ENCODE measurements around the gene MAST4.
A peak's percentile ranks its signal among the peaks of the same experiment; 100 is the strongest.
"Not testable (repeated sequence)": the region's sequence is repeated elsewhere in the genome, so short reads cannot be mapped to it uniquely, and the experiment has no call there.

Gene MAST4

DNA sequence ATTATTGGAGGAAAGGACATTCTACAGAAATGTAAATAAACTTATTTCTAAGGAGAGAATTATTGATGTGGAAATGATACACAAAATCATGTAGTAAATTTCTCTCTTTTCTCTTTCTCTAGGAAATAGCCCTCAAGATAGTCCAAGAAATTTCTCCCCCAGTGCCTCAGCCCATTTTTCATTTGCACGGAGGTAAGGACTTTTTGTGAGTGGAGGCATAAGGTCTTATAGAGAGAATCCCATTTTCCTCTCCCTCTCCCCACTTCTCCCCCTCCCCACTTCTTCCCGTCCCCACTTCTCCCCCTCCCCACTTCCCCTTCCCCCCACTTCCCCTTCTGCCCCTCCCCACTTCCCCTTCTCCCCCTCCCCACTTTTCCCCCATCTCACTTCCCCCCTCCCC is 493.8 kb downstream of the MAST4 start:
- DNase-seq (ENCODE audit: low spot score), result no peak

- DNase-seq (ENCODE audit: low spot score), result no peak
Measured at GRCh38 chr5:67090593-67090992, 494.4 kb downstream of the MAST4 start.

DNA sequence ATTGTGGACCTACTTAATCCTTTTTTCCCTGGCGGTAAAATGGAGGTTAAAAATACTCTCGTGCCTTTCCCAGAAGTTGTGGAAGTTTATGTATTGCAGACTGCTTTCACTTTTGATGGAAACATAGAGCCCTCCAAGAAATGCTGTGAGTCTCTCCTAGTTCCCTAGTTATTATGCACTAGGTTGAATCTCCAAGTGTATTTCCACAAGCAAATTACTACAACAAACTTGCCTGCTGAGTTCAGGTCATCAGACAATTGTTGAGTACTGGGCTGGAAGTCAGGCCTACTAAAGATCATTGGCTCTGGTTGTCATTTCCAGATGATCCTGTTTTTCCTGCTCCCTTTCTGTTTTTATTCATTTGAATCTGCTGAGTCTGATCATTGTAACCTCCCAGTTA is 496.3 kb downstream of the MAST4 start:
- no peak for DNase-seq (ENCODE audit: low spot score)

GRCh38 chr5:67093279-67093678 is 497.1 kb downstream of the MAST4 start:
- DNase-seq (ENCODE audit: low spot score), result no peak

DNA sequence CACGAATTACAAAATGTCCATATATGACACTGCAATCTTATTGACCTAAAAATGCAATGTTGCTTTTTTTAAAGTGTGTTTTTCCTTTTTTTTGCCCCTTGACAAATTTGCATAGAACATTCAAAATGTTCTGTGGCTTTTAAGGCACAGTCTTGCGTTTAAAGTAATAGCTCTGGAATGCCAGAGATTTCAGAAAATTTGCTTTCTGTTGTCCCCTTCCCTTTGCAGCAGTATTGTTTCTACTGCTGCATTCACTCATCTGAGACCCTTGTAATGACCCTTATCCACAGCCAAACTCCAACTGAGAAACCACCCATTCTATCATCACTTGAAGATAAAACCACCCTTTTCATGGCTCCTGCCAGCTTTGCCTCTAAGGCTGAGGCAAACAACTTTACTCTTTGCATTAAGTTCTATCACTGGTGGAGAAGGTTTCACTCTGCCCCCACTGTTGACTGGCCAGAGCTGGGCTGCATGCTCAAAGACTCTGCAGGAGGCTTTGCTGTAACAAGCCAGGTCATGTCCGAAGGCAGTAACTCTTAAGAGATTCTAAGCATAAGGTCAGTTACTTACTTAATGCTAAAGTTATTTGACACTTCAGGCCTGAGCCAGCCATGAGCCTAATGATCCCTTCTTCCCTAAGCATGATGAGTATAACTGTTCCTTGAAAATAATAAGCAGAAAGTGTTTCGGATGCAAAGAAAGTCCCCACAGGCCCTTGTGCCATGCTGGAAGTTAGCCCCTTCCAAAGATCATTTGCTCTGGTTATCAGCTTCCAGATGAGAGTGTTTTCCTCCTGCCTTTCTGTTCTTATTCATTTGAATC is 498.5 kb downstream of the MAST4 start:
- no peak for DNase-seq (ENCODE audit: low spot score)

DNA sequence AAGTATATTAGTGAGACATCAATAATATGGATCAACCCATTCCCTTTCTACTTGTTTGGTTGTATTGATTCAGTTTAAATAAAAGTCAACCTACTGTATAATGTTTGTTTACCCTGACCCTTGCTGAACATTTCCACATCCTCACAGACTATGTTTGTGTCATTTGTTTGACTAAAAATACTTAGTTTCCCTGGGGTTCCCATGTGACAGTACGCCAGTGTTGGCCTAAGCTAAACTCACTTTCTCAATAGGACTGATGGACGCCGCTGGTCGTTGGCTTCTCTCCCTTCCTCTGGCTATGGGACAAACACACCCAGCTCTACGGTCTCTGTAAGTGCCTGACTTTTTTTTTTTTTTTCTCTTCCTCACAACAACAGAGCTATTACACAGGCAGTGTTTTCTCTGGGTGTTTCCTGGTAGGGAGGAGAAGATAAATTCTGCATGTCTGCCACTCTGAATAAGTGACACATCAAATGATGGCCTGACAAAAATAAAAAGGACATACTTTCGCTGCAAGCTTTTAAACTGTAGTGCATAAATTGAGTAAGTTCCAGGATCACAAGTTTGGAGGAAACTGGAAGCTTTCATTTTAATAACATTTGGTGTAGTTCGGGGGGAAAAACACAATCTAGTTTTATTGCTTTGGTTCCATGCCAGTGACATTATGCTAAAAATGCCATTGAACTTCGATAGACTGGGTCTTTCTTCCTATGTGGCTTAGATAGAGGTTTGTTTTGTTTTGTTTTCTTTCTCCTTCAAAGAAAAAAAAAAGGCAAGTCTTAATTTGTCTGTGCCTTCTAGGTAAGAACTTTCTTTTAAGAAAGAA is 499.4 kb downstream of the MAST4 start:
- DNase-seq (ENCODE audit: low spot score), result peak; percentile 15

GRCh38 chr5:67098656-67099055 is 502.5 kb downstream of the MAST4 start:
- DNase-seq (ENCODE audit: low spot score), result no peak

GRCh38 chr5:67100301-67100700 is 504.1 kb downstream of the MAST4 start:
- no peak for DNase-seq (ENCODE audit: low spot score)

- DNase-seq (ENCODE audit: low spot score), result no peak
Measured at GRCh38 chr5:67102708-67103107, 506.5 kb downstream of the MAST4 start.

GRCh38 chr5:67104859-67105258 is 508.7 kb downstream of the MAST4 start:
- DNase-seq (ENCODE audit: low spot score), result no peak

- DNase-seq (ENCODE audit: low spot score), result no peak
Measured at GRCh38 chr5:67105270-67105669, 509.1 kb downstream of the MAST4 start.

DNA sequence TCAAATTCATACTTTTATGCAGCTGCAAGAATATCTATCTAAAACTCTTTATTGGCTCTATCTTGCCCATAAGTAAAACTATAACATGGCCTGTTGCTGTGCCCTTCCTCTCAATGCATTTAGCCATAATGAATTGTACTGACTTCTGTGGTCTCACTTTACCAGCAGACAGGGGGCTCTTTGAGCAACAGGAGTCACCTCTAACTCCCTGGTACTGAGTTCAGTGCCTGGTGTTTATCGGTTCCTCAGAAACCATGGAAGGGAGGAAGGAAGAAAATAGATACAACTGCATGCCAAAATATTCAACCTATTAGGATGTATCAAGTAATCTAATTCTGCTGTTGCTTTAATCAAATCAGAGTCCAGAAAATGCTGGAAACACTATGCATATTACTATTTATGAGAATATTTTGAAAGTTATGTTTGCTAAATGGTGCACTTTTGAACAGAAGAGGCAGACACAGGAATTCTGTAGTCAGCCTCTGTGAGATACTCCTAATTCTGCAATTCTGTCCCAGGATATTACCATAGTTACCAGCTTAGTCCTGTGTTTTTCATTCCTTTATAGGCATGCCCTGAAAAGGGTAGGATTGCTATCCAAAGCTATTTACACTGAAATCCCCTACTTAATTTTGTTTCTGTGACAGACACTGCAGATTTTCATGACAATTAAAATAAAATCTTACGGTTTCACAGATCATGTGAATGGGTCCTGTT is 510.6 kb downstream of the MAST4 start:
- DNase-seq (ENCODE audit: low spot score), result no peak

DNA sequence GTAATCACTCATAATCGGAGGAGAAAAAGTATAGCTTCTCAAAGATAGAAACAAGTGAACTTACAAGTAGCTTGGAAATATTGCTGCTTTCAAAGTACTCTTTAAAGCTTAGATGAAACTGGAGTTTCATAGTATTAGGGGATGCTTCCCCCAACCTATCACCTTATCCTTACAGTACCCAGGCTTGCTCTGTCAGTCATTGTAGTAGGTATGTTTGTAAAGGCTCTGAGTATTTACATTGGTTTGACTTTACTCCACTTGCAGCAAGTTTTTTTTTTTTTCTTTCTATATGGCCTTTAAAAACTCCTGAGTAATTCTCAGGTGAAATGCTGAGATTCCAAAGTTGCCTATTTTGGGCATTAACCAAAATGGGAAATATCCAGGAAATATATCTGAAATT is 515.6 kb downstream of the MAST4 start:
- no peak for DNase-seq (ENCODE audit: low spot score)

DNA sequence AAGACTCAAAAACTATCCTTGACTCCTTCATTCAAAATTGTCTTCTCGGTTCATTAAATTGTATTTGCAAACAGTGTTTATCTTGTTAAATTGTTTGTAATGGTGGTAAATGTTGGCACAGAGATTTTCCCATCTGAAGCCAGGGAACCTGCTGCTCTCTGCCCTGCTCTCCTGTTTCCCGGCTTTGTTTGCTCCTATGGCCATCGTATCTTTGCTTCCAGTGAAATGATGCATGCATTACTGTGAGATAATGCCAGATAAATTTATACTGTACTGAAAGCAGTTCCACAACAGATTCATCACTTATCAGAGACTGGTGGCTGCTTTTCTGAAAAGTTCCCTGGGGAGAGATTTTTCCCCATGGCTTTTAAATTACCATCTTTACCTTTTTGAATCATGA is 519.1 kb downstream of the MAST4 start:
- no peak for DNase-seq (ENCODE audit: low spot score)

DNA sequence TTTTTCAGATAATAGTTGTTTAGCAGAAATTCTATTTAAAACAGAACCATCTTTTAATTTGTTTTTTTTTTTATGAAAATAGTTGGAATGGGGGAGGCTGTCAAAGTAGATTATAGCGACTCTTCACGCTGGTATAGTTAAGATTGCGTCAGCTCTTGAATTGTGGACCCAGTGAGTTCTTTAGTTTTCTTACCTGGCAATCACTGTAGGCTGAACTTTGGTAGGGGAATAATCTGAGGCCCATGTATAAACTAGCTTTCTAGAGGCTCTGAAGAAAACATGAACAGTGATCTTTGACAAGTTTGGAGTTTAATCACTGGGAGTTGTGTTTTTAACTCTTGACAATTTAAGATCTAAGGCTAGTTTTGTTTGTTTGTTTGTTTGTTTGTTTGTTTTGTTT is 519.6 kb downstream of the MAST4 start:
- no peak for DNase-seq (ENCODE audit: low spot score)

- no peak for DNase-seq (ENCODE audit: low spot score)
Measured at GRCh38 chr5:67118050-67118620, 521.9 kb downstream of the MAST4 start.

- DNase-seq (ENCODE audit: low spot score), result no peak
Measured at GRCh38 chr5:67119010-67119409, 522.8 kb downstream of the MAST4 start.

DNA sequence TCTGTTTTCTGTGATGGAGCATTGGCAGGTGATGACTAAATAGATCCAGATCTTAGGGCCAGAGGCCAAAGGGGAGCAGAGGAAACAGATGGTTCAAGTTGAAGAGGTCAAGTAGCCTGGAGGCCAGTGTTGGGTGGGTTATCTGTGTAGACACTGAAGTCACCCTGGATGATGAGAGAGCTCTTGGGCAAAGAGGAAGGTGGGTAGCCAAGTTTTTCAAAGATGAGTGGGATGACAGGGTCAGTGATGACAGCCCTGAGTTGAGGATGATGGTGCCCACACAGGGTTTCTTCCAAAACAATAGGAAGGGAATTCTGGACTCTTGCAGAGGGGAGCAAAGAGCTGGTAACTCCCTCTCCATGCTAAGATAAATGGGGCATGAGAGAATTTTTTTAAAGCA is 523.8 kb downstream of the MAST4 start:
- DNase-seq (ENCODE audit: low spot score), result no peak

GRCh38 chr5:67123819-67124218 is 527.6 kb downstream of the MAST4 start:
- DNase-seq (ENCODE audit: low spot score), result no peak

GRCh38 chr5:67124556-67124955 is 528.4 kb downstream of the MAST4 start:
- no peak for DNase-seq (ENCODE audit: low spot score)

DNA sequence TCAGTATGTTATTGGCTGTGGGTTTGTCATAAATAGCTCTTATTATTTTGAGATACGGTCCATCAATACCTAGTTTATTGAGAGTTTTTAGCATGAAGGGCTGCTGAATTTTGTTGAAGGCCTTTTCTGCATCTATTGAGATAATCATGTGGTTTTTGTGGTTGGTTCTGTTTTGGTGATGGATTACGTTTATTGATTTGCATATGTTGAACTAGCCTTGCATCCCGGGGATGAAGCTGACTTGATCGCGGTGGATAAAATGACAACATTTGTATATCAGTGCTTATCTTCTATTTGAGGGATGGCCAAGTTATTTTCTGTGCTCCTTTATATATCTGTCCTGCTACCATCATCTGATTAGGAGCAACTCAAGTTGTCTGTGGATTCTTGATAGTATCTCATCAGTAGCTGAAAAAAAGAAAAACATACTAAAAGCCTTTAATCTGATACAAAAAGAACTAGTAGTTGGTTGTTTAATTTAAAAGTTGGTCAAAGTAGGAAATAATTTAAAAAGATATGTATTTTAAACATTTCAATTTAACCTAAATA is 531.2 kb downstream of the MAST4 start:
- not testable (repeated sequence) for DNase-seq (ENCODE audit: low spot score)

GRCh38 chr5:67129768-67130167 is 533.6 kb downstream of the MAST4 start:
- DNase-seq (ENCODE audit: low spot score), result no peak
